WTC11 (cell line): Measurements from ENCODE around the gene TRPV6.

Source experiments
- ELF4 ChIP-seq: sonication (generic); formaldehyde crosslinking; IDR thresholded peaks from 2 replicates; pipeline ENCODE4 v1.8.1; 2022; ENCODE audit warnings: low read depth, mild to moderate bottlenecking, moderate library complexity, missing genetic modification reagents
- FOXP1 ChIP-seq: sonication (generic); formaldehyde crosslinking; IDR thresholded peaks from 2 replicates; pipeline ENCODE4 v1.8.0; 2022; ENCODE audit warnings: missing genetic modification reagents, mild to moderate bottlenecking, moderate library complexity, borderline replicate concordance
- IRF2 ChIP-seq: sonication (generic); formaldehyde crosslinking; IDR thresholded peaks from 2 replicates; pipeline ENCODE4 v1.8.0; 2022; ENCODE audit warnings: low read depth, missing genetic modification reagents, borderline replicate concordance
- KAT7 ChIP-seq: sonication (generic); formaldehyde crosslinking; IDR thresholded peaks from 2 replicates; pipeline ENCODE4 v1.8.1; 2023; ENCODE audit warnings: missing genetic modification reagents, mild to moderate bottlenecking, borderline replicate concordance
- RELA ChIP-seq: sonication (generic); formaldehyde crosslinking; IDR thresholded peaks from 2 replicates; pipeline ENCODE4 v1.8.1; 2022; ENCODE audit warnings: missing genetic modification reagents, mild to moderate bottlenecking, borderline replicate concordance
- SMAD4 ChIP-seq: sonication (generic); formaldehyde crosslinking; IDR thresholded peaks from 2 replicates; pipeline ENCODE4 v1.8.0; 2022; ENCODE audit warnings: mild to moderate bottlenecking, missing genetic modification reagents
- TEAD4 ChIP-seq: sonication (generic); formaldehyde crosslinking; IDR thresholded peaks from 2 replicates; pipeline ENCODE4 v1.8.0; 2022; ENCODE audit warnings: mild to moderate bottlenecking, missing genetic modification reagents
- TP53 ChIP-seq: sonication (generic); formaldehyde crosslinking; IDR thresholded peaks from 2 replicates; pipeline ENCODE4 v1.8.1; 2023; ENCODE audit warnings: mild to moderate bottlenecking, missing genetic modification reagents
- ZBTB21 ChIP-seq: sonication (generic); formaldehyde crosslinking; IDR thresholded peaks from 2 replicates; pipeline ENCODE4 v1.8.1; 2023; ENCODE audit warnings: mild to moderate bottlenecking, missing genetic modification reagents, borderline replicate concordance
- TF ChIP-seq, protein P1 (sequence below): fragments of 200-600 bp; IDR thresholded peaks from 2 replicates; pipeline ENCODE4 v1.8.0; 2022; ENCODE audit warnings: antibody characterized with exemption
- TF ChIP-seq, protein P2 (sequence below): sonication (generic); formaldehyde crosslinking; IDR thresholded peaks from 2 replicates; pipeline ENCODE4 v1.8.0; 2022; ENCODE audit warnings: mild to moderate bottlenecking, missing genetic modification reagents
- TF ChIP-seq, protein P3 (sequence below): sonication (generic); formaldehyde crosslinking; IDR thresholded peaks from 2 replicates; pipeline ENCODE4 v1.8.1; 2022; ENCODE audit warnings: mild to moderate bottlenecking, missing genetic modification reagents, moderate library complexity, borderline replicate concordance
- TF ChIP-seq, protein P4 (sequence below): sonication (generic); formaldehyde crosslinking; IDR thresholded peaks from 2 replicates; pipeline ENCODE4 v1.8.1; 2022; ENCODE audit warnings: low read depth, missing genetic modification reagents, borderline replicate concordance

DNA sequence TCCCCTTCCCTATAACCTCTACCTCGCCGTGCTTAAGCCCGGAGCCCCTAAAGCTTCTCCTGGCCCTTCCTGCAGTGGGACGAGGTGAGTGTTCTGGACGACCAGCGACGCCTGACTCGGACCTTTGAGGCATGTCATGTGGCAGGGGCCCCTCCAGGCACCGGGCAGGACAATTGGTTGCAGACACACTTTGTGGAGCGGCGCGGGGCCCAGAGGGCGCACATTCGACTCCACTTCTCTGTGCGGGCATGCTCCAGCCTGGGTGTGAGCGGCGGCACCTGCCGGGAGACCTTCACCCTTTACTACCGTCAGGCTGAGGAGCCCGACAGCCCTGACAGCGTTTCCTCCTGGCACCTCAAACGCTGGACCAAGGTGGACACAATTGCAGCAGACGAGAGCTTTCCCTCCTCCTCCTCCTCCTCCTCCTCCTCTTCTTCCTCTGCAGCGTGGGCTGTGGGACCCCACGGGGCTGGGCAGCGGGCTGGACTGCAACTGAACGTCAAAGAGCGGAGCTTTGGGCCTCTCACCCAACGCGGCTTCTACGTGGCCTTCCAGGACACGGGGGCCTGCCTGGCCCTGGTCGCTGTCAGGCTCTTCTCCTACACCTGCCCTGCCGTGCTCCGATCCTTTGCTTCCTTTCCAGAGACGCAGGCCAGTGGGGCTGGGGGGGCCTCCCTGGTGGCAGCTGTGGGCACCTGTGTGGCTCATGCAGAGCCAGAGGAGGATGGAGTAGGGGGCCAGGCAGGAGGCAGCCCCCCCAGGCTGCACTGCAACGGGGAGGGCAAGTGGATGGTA is 21.5 kb downstream of the TRPV6 start:
- TF ChIP-seq FOXP1 (CRISPR knock-in tag) (no peak), TP53 (no peak), RELA (CRISPR knock-in tag) (no peak), TEAD4 (CRISPR knock-in tag) (no peak), SMAD4 (no peak), KAT7 (no peak), IRF2 (no peak), ZBTB21 (CRISPR knock-in tag) (no peak), ELF4 (CRISPR knock-in tag) (no peak)
- TF ChIP-seq, protein P1, sequence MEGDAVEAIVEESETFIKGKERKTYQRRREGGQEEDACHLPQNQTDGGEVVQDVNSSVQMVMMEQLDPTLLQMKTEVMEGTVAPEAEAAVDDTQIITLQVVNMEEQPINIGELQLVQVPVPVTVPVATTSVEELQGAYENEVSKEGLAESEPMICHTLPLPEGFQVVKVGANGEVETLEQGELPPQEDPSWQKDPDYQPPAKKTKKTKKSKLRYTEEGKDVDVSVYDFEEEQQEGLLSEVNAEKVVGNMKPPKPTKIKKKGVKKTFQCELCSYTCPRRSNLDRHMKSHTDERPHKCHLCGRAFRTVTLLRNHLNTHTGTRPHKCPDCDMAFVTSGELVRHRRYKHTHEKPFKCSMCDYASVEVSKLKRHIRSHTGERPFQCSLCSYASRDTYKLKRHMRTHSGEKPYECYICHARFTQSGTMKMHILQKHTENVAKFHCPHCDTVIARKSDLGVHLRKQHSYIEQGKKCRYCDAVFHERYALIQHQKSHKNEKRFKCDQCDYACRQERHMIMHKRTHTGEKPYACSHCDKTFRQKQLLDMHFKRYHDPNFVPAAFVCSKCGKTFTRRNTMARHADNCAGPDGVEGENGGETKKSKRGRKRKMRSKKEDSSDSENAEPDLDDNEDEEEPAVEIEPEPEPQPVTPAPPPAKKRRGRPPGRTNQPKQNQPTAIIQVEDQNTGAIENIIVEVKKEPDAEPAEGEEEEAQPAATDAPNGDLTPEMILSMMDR: no peak
- TF ChIP-seq, protein P2, sequence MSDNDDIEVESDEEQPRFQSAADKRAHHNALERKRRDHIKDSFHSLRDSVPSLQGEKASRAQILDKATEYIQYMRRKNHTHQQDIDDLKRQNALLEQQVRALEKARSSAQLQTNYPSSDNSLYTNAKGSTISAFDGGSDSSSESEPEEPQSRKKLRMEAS (CRISPR knock-in tag): no peak
- TF ChIP-seq, protein P3, sequence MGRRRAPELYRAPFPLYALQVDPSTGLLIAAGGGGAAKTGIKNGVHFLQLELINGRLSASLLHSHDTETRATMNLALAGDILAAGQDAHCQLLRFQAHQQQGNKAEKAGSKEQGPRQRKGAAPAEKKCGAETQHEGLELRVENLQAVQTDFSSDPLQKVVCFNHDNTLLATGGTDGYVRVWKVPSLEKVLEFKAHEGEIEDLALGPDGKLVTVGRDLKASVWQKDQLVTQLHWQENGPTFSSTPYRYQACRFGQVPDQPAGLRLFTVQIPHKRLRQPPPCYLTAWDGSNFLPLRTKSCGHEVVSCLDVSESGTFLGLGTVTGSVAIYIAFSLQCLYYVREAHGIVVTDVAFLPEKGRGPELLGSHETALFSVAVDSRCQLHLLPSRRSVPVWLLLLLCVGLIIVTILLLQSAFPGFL: no peak
- TF ChIP-seq, protein P4, sequence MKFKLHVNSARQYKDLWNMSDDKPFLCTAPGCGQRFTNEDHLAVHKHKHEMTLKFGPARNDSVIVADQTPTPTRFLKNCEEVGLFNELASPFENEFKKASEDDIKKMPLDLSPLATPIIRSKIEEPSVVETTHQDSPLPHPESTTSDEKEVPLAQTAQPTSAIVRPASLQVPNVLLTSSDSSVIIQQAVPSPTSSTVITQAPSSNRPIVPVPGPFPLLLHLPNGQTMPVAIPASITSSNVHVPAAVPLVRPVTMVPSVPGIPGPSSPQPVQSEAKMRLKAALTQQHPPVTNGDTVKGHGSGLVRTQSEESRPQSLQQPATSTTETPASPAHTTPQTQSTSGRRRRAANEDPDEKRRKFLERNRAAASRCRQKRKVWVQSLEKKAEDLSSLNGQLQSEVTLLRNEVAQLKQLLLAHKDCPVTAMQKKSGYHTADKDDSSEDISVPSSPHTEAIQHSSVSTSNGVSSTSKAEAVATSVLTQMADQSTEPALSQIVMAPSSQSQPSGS (CRISPR knock-in tag): no peak
